Inferior parietal cortex (tissue), 1 donor: ENCODE results near the gene TRAF7.

ENCODE experiments used
- DNase-seq: peaks from one replicate; pipeline ENCODE4 v3.0.0-alpha.2; 2016; ENCODE audit errors: extremely low spot score

Gene TRAF7

GRCh38 chr16:2181952-2182351, 26.4 kb downstream of the TRAF7 start:
- DNase-seq = no peak

GRCh38 chr16:2183671-2184070, 28.1 kb downstream of the TRAF7 start:
- no peak for DNase-seq

- DNase-seq = no peak
Observed at GRCh38 chr16:2184346-2184745, 28.8 kb downstream of the TRAF7 start.

- DNase-seq = no peak
Observed at GRCh38 chr16:2184962-2185361, 29.4 kb downstream of the TRAF7 start.

GRCh38 chr16:2186064-2186463, 30.5 kb downstream of the TRAF7 start:
- no peak for DNase-seq

- no peak for DNase-seq
Observed at GRCh38 chr16:2186505-2186904, 30.9 kb downstream of the TRAF7 start.

- no peak for DNase-seq
Observed at GRCh38 chr16:2187212-2187611, 31.6 kb downstream of the TRAF7 start.

GRCh38 chr16:2188395-2188794, 32.8 kb downstream of the TRAF7 start:
- no peak for DNase-seq

GRCh38 chr16:2189252-2189893, 33.8 kb downstream of the TRAF7 start:
- DNase-seq = no peak

GRCh38 chr16:2190002-2190658, 34.5 kb downstream of the TRAF7 start:
- no peak for DNase-seq

GRCh38 chr16:2190659-2191445, 35.3 kb downstream of the TRAF7 start:
- no peak for DNase-seq

- DNase-seq = no peak
Observed at GRCh38 chr16:2191446-2191706, 35.8 kb downstream of the TRAF7 start.

GRCh38 chr16:2194166-2194834, 38.7 kb downstream of the TRAF7 start:
- no peak for DNase-seq

- DNase-seq = no peak
Observed at GRCh38 chr16:2194852-2195321, 39.3 kb downstream of the TRAF7 start.

GRCh38 chr16:2195322-2196161, 40.0 kb downstream of the TRAF7 start:
- no peak for DNase-seq

GRCh38 chr16:2196162-2196980, 40.8 kb downstream of the TRAF7 start, which contains the start of gene CASKIN1:
TSS of gene CASKIN1 (minus strand) at chr16:2196605. CDS start at chr16:2196432, 173 bp downstream.
- no peak for DNase-seq

GRCh38 chr16:2196981-2197511, 41.5 kb downstream of the TRAF7 start:
- DNase-seq = no peak

- no peak for DNase-seq
Observed at GRCh38 chr16:2197765-2198164, 42.2 kb downstream of the TRAF7 start.

GRCh38 chr16:2198283-2198682, 42.7 kb downstream of the TRAF7 start:
- no peak for DNase-seq

- DNase-seq = no peak
Observed at GRCh38 chr16:2199095-2199494, 43.5 kb downstream of the TRAF7 start.
